Measurements from ENCODE around the gene SELENOM. TPM values are rescaled to one million over a fixed set of nuclear protein-coding genes. Genes with fewer than 3 reads are reported as not detected.
A peak's percentile ranks its signal among the peaks of the same experiment; 100 is the strongest.

Gene SELENOM
- total RNA-seq, 3 donors from 2014 or later = 22.3 to 286 (median 83.4) TPM

- ATAC-seq = no peak
- intact Hi-C loops (cut with DNase I, micrococcal nuclease) = no loop called here
- DNase-seq = peak in 1 of 3 donors; percentile 50
Measured at GRCh38 chr22:31093086-31093850, 14.1 kb downstream of the SELENOM start.

DNA sequence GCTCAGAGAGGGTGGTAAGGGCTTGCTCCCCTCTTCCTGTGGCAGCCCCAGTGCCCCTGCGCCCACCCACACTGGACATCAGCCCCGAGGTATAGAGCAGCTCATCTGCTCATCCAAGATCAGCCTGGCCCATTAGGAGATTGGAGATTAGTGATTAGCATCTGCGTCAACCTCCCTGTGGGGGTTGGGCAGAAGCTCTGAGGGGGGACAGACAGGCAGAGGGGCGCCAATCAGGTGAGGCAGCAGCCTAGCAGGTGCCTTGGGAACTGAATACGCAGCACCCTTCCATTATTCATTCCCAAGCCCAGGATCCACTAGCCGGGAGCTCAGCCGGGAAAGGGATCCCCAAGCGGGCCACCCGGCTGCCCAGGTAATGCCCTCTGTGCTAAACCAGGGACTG is 15.2 kb downstream of the SELENOM start:
- DNase-seq = no peak
- TF ChIP-seq, protein P1, sequence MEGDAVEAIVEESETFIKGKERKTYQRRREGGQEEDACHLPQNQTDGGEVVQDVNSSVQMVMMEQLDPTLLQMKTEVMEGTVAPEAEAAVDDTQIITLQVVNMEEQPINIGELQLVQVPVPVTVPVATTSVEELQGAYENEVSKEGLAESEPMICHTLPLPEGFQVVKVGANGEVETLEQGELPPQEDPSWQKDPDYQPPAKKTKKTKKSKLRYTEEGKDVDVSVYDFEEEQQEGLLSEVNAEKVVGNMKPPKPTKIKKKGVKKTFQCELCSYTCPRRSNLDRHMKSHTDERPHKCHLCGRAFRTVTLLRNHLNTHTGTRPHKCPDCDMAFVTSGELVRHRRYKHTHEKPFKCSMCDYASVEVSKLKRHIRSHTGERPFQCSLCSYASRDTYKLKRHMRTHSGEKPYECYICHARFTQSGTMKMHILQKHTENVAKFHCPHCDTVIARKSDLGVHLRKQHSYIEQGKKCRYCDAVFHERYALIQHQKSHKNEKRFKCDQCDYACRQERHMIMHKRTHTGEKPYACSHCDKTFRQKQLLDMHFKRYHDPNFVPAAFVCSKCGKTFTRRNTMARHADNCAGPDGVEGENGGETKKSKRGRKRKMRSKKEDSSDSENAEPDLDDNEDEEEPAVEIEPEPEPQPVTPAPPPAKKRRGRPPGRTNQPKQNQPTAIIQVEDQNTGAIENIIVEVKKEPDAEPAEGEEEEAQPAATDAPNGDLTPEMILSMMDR (IDR thresholded peaks at IDR 0.05) = no peak
- no peak for ATAC-seq
- intact Hi-C loops (cut with DNase I, micrococcal nuclease) = no loop called here
- Histone ChIP-seq H3K4me3 (no peak overlapping the region), H3K9me3 (no peaks in the 10 kb centered on the region), H3K36me3 (ENCODE audit: low read depth) (no peaks in the 10 kb centered on the region), H3K4me1 (ENCODE audit: low read depth) (no peaks in the 10 kb centered on the region)

More at GRCh38 chr22:31093086-31093850, 14.1 kb downstream of the SELENOM start:
- no peaks in the 10 kb centered on the region for H3K9me3 ChIP-seq
- peaks cover 3% of the 10 kb centered on the region for H3K4me1 ChIP-seq (ENCODE audit: low read depth)
- H3K36me3 ChIP-seq (ENCODE audit: low read depth) = no peaks in the 10 kb centered on the region
- H3K4me3 ChIP-seq = no peak overlapping the region
- TF ChIP-seq, protein P1 (IDR thresholded peaks at IDR 0.05) = no peak

DNA sequence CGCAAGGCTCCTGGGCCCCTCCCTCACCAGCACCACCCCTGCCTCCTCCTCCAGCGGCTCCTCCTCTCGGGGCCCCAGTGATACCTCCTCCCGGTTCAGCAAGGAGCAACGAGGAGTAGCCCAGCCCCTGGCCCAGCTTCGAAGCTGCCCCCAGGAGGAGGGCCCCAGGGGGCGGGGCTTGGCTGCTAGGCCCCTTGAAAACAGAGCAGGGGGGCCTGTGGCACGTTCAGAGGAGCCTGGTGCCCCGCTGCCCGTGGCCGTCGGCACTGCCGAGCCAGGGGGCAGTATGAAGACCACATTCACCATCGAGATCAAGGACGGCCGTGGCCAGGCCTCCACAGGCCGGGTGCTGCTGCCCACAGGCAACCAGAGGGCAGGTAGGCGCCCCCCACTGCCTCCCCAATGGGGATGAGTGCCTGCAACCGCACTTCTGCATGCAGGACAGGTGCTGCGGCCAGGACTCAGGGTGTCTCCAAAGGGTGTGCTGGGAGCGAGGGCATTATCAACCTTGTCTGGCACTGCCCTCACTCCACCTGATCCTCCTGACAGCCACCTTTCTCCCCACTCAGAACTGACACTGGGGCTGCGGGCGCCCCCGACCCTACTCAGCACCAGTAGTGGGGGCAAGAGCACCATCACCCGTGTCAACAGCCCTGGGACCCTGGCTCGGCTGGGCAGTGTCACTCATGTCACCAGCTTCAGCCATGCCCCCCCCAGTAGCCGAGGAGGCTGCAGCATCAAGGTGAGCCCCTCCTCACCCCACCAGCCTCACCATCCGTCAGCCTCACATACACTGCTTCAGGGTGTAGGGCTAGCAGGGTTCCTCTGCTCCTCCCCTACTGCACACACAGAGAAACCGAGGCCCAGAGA is 16.0 kb downstream of the SELENOM start:
- TF ChIP-seq, protein P1 (IDR thresholded peaks at IDR 0.05) = no peak
- H3K36me3 ChIP-seq (ENCODE audit: low read depth) = no peaks in the 10 kb centered on the region
- H3K9me3 ChIP-seq = no peaks in the 10 kb centered on the region
- no peaks in the 10 kb centered on the region for H3K4me1 ChIP-seq (ENCODE audit: low read depth)
- intact Hi-C loops (cut with DNase I, micrococcal nuclease) = no loop called here
- ATAC-seq = no peak
- H3K4me3 ChIP-seq = no peak overlapping the region
- DNase-seq = peak in 1 of 3 donors; percentile 41

DNA sequence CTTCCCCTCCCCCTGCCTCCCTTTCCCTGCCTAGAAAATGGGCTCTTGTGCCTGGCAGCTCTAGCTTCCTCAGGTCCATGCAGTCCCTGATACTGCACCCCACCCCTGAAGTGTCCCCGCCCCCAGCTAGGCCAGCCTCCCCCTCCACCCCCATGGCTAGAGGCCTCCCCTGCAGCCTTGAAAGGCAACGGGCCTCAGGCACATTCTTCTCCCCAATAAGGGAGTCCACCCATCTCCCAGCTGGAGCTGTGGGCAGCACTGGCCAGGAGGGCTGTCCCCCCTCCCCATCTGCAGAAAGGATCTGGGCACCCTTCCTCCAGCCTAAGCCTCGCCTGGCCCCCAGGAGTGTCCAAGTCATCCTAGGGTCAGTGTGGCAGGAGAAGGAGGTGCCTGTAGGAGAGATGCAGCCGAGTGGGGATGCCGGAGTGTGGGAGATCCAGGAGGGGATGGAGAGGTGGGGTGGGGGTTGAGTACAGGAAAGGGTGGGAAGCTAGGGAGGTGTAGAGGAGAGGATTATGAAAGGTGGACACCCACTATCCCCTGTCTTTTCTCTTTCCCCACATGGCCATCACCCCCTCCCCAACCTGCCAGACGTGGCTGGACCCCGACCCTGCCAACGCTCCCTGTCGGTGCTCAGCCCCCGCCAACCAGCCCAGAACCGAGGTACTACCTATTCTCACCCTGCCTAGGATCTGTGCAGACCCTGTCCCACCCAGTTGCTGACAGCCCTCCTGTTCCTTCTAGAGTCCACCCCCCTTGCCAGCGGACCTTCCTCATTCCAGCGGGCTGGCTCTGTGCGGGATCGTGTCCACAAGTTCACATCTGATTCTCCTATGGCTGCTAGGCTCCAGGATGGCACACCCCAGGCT is 16.9 kb downstream of the SELENOM start:
- peaks cover 3% of the 10 kb centered on the region for H3K4me1 ChIP-seq (ENCODE audit: low read depth)
- intact Hi-C loops (cut with DNase I, micrococcal nuclease) = no loop called here

More for the DNA sequence above, 16.9 kb downstream of the SELENOM start:
- TF ChIP-seq, protein P1 (IDR thresholded peaks at IDR 0.05) = no peak
- peak in 1 of 3 donors; percentile 42 for DNase-seq
- no peaks in the 10 kb centered on the region for H3K9me3 ChIP-seq
- H3K36me3 ChIP-seq (ENCODE audit: low read depth) = no peaks in the 10 kb centered on the region
- no peak for ATAC-seq
- no peak overlapping the region for H3K4me3 ChIP-seq

All from mucosa of descending colon (tissue), 3 donors.